Ishikawa (cell line): ENCODE results near the gene AP4M1.

ENCODE experiments used
- CEBPB ChIP-seq: IDR thresholded peaks from 2 replicates; pipeline ENCODE4 v1.6.1; 2012
- CREB1 ChIP-seq: IDR thresholded peaks from 2 replicates; pipeline ENCODE4 v1.6.1; 2012; ENCODE audit warnings: low read depth
- EGR1 ChIP-seq: IDR thresholded peaks from 2 replicates; pipeline ENCODE4 v1.6.1; 2012
- EP300 ChIP-seq: IDR thresholded peaks from 2 replicates; pipeline ENCODE4 v1.6.1; 2012; ENCODE audit warnings: borderline replicate concordance
- FOXM1 ChIP-seq: IDR thresholded peaks from 2 replicates; pipeline ENCODE4 v1.6.1; 2012; ENCODE audit warnings: low read depth, borderline replicate concordance
- MAX ChIP-seq: IDR thresholded peaks from 2 replicates; pipeline ENCODE4 v1.6.1; 2012
- NFIC ChIP-seq: IDR thresholded peaks from 2 replicates; pipeline ENCODE4 v1.6.1; 2012
- RAD21 ChIP-seq: IDR thresholded peaks from 2 replicates; pipeline ENCODE4 v1.6.1; 2012; ENCODE audit warnings: low read depth
- REST ChIP-seq: IDR thresholded peaks from 2 replicates; pipeline ENCODE4 v1.6.1; 2012; ENCODE audit warnings: low read depth, mild to moderate bottlenecking
- TAF1 ChIP-seq: IDR thresholded peaks from 2 replicates; pipeline ENCODE4 v1.6.1; 2012; ENCODE audit warnings: low read depth, mild to moderate bottlenecking
- TEAD4 ChIP-seq: IDR thresholded peaks from 2 replicates; pipeline ENCODE4 v1.6.1; 2012
- YY1 ChIP-seq: IDR thresholded peaks from 2 replicates; pipeline ENCODE4 v1.6.1; 2012; ENCODE audit warnings: low read depth
- TF ChIP-seq, protein P1 (sequence below): IDR thresholded peaks from 2 replicates; pipeline ENCODE4 v1.6.1; 2012

DNA sequence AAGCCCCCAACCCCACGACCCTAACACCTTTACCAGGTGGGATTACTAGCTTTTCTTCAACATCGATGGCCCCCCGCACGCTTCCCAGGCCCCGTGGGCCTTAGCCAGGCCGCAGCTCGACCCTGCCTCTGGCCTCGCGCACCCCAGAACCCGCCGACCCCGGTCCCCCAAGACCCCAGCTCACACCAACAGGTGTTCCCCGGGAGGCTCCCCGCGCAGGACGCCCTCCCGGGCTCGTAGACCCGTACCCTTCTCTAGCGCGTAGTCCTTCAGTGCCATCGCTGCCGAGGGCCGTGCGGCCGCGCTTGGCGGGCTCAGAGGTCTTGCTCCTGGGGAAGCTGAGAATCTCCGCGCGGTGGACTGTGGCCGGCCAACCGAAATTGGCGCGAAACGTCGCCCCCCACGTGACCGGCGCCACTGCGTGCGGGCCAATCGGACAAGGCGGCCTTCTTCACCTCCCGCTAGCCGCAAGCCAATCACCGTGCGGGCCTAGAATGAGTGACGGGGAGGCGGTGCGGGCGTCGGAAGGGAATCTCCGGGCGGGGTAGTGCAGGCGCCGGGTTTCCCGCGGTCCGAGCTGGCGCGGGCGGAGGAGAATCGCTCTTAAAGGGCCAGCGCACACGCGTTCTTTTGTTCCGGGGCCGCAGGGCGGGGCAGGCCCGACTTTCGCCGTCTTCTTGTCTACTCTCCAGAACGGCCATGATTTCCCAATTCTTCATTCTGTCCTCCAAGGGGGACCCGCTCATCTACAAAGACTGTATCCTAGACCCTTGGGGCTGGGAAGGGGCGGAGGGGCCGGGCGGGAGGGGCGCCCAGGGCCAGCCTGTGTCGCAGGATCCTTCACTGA, at the start of gene AP4M1, which contains the start of gene MCM7:
- TF ChIP-seq EGR1 (no peak), MAX (peak; percentile 83), TAF1 (peak; percentile 68; the same call in 1 of the 2 replicates), CEBPB (peak; percentile 16; the same call in 1 of the 2 replicates), CREB1 (peak; percentile 27; the same call in 1 of the 2 replicates), NFIC (no peak), FOXM1 (0 out of 2 replicates have a peak, but pooled peaks have one; percentile 29), RAD21 (no peak), EP300 (no peak), YY1 (no peak), REST (no peak), TEAD4 (no peak)
- TF ChIP-seq, protein P1, sequence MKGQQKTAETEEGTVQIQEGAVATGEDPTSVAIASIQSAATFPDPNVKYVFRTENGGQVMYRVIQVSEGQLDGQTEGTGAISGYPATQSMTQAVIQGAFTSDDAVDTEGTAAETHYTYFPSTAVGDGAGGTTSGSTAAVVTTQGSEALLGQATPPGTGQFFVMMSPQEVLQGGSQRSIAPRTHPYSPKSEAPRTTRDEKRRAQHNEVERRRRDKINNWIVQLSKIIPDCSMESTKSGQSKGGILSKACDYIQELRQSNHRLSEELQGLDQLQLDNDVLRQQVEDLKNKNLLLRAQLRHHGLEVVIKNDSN: peak; percentile 99
